HK-2 (cell line): ENCODE data around the gene CLIC3.
"Not testable (repeated sequence)": the region's sequence is repeated elsewhere in the genome, so short reads cannot be mapped to it uniquely, and the experiment has no call there.

ENCODE experiments used
- DNase-seq: peaks from one replicate; pipeline ENCODE4 v3.0.0-alpha.2; 2018; ENCODE audit not compliant: unreplicated experiment

The CLIC3 gene, protein sequence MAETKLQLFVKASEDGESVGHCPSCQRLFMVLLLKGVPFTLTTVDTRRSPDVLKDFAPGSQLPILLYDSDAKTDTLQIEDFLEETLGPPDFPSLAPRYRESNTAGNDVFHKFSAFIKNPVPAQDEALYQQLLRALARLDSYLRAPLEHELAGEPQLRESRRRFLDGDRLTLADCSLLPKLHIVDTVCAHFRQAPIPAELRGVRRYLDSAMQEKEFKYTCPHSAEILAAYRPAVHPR

DNA sequence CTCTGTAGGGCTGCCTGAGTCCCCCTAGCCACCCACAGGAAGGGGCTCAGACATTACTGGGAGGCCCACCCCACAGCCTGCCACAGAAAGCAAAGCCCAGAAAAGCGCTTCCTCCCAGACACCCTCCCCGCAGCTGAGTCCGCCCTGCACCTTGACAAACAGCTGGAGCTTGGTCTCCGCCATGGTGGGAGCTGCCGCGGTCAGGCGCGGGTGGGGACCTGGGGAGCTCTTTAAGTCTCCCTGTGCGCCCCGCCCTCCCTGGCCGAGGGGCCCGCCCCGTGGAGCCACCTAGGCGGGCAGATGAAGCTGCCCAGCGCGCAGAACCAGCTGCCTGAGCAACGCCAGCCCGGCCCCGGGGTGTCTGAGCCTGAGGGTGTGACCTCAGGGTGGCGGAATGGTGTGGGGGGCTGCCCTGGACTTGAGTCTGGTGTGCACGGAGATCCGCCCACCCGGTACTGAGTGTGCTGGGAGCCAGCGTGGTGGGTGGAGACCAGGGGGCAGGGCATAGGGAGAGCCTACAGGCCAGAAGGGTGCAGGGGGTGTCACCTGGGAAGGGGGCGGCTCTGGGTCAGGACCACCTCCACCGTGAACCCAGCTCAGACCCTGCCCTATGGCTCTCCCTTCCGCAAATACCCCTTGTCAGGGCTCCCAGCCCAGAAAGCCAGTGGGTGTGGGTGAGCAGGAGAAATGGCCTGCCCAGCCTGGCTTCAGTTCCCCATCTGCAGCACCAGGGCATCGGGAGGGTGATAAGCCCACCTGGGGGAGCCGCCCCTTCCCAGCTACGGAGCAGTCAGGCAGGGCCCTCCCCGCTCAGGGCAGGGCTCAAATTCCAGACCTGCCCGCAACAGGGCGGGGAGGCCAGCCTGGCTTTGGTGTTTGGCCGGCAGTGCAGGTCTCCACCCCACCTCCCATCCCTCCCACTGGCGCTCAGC, at the start of gene CLIC3:
TSS of gene CLIC3 (minus strand) at position 208 of the 932 bp plus-strand sequence. CDS start at position 183, 25 bp downstream.
- peak; percentile 16 for DNase-seq

DNA sequence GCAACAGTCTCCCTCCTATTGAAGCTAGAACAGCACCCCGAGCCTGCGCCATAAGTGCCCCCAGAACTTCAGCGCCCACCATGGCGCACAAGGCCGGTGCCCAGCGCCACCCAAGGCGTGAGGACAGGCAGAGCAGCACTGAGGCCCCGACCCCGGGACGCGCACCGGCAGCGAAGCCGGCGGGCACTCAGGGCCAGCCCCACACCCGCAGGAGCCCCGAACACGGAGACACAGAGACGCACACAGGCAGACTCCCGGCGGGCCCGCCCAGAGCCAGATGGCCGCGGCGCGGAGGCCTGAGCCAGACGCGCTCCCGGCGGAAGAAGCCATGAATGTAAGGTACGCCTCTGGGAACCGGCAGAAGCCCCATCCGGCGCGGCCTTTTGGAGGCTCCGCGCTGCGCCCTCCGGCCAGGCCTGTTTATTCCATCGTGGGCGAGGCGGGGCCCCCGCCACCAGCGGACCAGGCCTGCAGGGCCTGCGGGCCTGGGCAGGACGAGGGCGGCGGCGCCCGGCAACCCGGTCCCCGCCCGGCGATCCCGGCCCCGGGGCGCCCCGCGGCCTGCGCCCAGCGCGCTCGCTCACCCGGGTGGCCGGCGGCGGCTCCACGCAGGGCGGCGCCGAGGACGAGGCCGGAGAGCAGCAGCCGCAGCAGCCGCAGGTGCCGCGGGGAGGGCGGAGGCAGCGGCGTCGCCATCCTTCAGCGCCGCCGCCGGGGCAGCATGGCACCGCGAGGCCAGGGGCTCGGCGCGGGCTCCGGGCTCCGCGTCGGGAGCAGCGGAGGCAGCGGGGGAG, 49.1 kb upstream of the CLIC3 start:
- DNase-seq, result peak; percentile 60

DNA sequence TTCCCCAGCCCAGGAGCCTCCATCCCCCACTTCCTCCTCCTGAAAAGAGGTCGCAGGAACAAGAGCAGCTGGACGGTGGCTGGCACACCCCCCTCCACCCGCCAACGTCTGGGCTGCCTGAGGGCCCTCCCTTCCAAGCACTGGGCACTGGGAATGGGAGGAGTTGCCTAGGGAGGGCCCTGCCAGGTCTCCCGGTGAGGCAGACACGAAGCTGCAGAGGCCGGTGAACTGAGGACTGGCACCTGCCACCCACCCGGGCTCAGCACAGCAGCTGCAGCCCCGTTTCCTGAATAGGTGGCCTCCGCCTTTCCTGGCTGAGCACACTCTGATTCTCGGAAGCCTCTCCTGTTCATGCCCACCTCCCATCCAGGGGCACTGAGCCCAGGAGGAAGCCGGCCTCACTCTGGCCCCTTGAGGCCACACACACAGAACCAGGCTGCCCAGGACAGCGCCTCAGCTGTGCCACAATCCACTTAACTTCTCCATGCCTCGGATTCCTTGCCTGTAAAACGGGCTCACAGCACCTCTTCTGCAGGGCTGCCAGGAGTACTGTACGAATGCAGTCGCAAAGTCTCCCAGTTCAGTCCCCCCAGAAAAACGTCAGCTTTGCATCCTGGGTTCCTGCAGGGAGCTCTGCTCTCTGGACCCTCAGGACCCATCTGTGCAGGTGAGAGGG, 48.3 kb upstream of the CLIC3 start:
- peak; percentile 40 for DNase-seq

DNA sequence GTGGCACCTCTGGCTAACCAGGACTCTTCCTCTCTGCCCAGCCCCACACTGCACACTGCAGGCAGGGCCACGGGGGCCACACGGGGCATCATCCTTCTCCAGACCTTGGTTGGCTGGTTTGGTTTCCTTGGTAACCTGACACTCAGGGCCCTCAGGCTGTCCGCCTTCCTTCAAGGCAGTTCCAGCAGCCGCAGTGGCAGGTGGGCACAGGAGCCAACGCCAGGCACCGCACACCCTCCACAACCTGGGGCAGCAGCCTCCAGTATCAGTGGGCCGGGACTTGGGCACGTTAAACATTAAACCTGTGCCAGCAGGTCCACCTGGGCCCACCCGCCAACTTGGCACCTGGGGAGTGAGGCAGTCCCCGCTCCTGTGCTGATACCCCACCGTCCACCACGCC, 47.7 kb upstream of the CLIC3 start:
- no peak for DNase-seq

DNA sequence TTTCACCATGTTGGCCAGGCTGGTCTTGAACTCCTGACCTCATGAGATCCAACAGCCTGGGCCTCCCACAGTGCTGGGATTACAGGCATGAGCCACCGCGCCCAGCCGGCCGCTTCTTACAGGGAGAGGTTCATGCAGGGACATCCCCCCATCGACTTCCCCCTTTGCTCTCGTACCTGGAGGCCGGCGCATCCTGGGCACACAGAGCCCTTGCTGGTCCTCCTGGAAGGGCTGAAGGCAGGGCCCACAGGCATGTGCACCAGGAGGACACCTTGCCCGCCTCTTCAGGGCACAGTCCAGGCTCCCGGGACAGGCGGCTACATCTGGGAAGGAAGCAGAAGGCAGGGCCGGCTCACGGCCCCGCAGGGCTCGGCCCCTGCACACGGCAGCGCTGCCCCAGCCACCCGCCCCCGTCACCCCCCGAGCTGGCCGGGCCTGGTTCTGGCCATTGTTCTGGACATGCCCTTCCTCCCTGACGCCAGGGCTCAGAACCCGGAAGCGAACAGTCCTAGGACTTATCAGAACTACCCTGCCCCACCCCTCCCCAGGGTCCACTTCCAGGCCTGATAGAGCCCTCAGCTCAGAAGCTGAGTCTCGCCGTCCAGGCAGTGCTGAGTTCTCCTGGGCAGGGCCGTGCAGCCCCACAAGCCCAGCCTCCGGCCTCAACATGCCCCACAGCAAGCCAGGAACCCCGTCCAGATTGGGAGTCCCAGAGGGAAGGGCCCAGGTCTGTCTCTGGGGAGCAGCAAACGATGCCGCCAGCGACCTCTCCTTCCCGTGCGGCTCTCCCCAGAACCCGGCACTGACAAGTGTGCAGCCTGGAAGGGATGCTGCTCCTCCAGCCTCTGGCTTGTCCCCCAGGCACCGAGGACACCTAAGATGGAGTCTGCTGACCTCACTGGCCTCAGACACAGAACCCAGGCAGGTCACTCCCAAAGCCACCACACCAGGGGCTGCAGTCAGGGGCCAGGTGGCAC, 46.7 kb upstream of the CLIC3 start:
- DNase-seq, result no peak

DNA sequence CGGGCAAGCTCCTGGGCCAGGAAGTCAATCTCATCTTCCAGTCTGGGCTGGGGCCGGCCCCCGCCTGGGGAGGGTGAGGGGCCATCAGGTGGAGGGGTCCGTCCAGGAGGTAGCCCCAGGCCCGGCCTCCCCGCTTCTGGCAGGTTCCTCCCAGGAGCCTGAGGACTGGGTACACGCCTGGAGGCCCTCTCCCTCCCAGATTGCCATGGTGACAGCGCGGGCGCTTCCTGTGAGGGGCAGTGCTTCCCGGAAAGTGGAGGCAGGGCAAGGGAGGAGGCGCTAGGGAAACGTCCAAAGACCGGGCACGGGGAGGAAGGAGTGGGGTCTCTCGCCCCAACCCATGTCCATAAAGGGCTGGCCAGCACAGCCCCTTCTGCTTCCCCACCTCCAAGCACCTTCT, 44.8 kb upstream of the CLIC3 start:
- no peak for DNase-seq

DNA sequence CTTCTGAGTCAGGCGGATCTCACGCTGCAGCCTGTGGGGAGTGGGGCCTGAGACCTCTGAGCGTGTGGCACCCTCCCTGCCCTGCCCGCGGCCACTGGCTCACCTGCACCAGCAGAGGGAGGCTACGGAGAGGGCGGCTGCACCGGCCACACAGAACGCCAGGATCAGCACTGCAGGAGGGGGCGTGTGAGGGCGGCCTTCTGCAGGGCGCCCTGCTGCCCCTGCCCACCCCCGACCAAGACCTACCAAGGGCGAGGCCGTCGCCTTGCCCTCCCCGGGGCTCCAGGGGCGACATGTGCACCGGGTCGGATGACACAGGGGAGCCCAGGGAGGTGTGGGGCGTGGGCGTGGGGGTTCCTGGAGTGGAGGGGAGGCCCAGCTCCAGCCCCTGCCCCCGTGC, 44.2 kb upstream of the CLIC3 start:
- DNase-seq, result no peak

DNA sequence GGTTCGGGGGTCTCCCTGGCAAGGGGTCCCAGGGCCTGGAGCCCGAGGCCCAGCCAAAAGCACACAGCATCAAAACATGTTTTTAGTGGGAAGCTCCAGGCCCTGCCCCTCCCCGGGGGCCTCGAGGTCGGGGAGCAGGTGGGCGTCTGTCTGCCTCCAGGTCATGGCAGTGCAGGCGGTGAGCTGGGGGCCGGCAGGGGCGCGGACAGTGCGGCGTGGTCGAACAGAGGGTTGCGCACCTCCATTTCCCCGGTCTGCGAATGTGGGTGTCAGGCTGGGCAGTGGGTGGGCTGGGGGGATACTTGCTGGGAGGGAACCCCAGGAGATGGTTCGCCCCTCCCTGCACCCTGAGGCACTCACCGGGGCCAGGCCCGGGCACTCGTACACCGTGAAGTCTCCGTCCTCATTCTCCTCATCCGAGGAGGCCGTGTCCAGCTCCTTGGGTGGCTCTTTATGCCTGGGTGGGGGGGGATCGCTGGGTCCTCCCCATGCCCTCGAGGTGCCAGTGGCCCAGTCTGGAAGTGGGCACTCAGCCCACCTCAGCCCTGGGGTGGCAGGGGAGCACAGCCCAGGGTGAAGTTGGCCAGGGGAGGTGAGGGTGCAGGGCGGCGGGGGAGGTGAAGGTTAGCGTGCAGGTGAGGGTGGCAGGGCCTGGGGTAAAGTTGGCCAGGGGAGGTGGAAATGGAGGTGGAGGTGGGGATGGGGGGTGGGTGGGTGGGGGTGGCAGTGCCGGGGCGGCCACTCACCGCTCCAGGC, 43.4 kb upstream of the CLIC3 start:
- no peak for DNase-seq

GRCh38 chr9:137038916-137039315, 42.5 kb upstream of the CLIC3 start:
- DNase-seq, result no peak

DNA sequence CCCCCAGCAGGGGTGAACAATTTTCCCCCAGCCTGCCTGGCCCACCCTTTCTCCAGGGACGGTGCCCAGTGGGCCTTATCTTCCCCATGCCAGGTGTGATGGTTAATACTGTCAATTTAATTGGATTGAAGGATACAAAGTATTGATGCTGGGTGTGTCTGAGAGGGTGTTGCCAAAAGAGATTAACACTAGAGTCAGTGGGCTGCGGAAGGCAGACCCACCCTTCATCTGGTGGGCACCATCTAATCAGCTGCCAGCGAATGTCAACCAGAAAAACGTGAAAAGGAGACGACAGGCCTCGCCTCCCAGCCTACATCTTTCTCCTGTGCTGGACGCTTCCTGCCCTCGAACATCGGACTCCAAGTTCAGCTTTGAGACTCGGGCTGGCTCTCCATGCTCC, 41.1 kb upstream of the CLIC3 start:
- DNase-seq, result no peak

DNA sequence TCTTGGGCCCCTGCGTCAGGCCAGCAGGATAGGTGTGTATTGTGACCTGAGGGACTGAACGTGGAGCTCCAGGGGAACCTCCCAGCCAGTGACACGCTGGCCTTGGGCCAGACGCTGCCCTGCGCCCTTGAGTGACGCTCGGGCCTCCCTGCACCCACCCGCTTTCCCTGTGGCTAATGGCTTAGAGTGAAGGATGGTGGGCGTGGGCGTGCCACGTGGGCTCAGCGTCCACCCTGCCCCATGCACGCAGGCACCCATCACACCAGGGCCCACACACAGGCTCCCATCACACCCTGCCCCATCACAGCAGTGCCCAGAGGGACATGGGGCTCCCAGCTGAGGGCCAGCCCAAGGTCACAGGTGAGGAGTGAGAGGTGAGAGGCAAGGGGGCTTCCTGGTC, 40.7 kb upstream of the CLIC3 start:
- DNase-seq, result no peak

DNA sequence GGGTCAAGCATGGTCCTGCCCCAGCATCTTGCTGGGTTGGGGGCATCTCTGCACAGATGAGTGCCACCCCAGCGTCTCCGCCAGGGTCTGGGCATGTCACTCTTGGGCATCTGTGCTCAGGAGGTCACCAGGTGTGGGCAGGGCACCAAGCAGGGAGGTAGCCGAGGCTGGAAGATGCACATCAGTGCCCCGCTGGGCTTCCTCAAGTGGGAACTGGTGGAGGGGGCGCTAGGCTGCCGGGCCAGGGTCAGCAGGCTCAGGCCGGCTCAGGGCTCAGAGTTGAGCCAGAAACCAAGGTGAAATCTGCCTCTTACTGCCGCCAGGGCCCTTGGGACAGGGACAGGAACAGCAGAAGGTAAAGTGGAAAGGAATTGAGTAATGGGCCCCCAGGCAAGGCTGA, 39.6 kb upstream of the CLIC3 start:
- no peak for DNase-seq

GRCh38 chr9:137035507-137035834, 39.1 kb upstream of the CLIC3 start:
- no peak for DNase-seq

DNA sequence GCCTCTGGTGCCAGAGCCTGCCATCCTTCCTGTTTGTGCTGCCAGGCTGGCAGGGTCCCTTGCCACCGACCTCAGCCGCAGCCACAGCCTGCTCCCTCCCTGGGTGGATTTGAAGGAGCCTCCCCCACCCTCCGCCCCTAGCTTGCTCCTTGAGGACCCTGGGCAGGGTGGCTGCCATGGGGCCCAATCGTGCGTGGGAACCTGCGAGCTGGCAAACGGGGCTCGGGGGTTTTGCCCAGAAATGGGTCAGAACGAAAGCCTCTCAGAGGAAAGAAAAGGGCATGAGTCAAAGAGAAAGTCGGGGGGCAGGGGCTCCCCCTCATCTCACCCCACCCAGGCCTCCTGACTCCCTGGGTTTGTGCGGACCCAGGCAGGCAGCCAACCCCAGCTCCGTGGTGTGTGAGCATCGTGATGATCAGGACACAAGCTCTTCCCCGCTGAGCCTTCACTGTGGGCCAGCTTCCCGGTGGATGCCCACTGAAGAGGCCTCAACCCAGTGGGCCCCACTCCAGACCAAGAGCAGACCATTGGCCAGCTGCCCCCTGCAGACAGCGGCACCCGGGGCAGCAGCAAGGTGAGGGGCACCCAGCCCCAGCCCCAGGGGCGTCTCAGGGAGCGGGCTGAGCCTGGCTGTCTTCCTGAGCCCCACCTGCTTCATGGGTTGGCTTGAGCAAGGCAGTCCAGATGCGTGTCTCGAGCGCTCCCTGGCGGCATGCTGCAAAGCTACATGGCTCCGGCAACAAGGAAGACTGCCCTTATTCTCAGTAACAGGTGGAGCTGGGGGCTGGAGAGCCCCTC, 38.5 kb upstream of the CLIC3 start:
- DNase-seq, result peak; percentile 84

GRCh38 chr9:137034039-137034708, 37.8 kb upstream of the CLIC3 start:
- DNase-seq, result no peak

- not testable (repeated sequence) for DNase-seq
These were observed 37.1 kb upstream of the CLIC3 start for GRCh38 chr9:137033481-137033880.

DNA sequence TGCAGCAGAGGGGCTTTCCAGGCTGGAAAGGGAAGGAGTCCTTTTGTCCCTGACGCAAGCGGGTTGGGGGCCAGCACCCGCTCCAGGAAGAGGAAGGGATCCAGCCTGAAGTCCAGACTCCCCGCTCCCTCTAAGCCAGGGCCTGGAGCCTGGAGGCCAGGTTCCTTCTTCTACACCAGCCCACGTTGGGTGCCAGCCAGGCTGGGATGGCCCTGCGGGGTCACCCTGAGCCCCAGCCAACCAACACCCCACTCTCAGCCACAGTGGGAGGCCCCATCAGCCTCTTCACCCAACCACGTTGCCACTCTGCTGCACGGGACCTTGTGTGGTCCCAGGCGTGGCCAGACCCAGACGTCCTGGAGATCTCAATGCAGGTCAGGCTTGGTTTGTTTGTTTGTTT, 36.5 kb upstream of the CLIC3 start:
- no peak for DNase-seq

- no peak for DNase-seq
These were observed 35.7 kb upstream of the CLIC3 start, which contains the start of gene FUT7 for GRCh38 chr9:137031904-137032640. Gene FUT7 (minus strand): TSS chr9:137032088. CDS start chr9:137031991, 97 bp downstream.
